ENCODE data around the gene TECR.

The TECR gene

DNA sequence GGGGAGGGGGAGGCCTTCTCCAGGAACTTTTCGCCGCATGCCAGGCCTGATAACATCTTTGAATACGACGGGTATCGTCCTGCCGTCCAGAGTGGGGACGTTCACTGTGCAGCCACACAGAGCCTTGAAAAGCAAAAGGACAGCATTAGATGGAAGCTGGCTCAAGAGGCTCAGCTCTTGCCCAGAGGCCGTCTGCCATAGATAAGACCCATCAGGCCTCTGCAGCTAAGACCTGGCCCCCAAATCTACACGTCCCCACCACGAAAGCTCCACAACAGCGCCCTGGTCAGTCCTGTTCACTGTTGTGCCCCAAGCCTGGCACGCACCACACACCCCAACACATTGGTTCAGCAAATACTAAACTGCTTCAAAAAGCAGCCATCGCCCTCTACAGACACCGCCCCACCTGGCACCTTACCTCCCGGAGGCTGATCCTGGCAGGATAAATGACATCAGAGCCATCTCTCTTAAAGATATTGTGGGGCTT, 13.3 kb upstream of the TECR start:
- Histone ChIP-seq H3K4me1 (ENCODE audit: insufficient read depth, low read length) (peaks cover 36% of the 10 kb centered on the region), H3K9me3 (ENCODE audit: low read length) (no peaks in the 10 kb centered on the region), H3K36me3 (ENCODE audit: insufficient read depth, low read length) (peaks cover 31% of the 10 kb centered on the region), H2AFZ (ENCODE audit: low read depth, low read length) (no peak overlapping the region), H3K27me3 (ENCODE audit: insufficient read depth, low read length) (no peaks in the 10 kb centered on the region), H3K4me3 (ENCODE audit: low read length) (peak overlapping the region; percentile 88)

DNA sequence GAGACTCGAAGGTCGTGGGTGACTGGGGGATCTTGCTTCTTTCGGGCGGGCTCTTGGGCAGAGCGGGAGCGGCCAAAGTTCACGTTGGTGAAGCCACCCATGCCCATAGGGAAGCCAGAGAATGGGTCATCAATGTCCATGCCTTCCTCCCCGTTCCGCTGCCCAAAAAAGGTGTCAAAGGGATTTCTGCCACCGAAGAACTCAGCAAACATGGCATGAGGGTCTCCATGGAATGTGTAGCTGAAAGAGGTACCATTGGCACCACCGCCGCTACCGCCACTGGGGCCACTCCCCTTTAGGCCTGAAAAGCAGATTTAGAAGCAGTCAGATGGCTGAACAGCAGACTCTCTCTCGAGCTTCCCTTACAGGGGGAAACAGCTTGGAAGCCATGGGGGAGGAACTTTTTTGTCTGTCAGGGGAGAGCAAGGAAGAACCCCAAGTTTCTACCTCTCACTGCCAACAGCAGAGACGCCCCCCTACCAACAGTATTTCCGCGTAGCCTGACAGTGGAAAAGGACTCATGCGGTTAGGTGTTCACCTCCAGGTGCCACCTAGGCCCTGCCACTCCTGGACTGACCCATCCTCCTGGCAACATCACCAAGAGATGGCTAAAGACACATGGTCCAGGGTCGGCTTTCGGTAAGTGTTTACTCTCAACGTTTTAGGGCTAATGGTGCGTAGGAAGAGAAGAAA, 12.5 kb upstream of the TECR start:
- Histone ChIP-seq H3K9me3 (ENCODE audit: low read length) (no peaks in the 10 kb centered on the region), H3K4me1 (ENCODE audit: insufficient read depth, low read length) (peaks cover 36% of the 10 kb centered on the region), H3K36me3 (ENCODE audit: insufficient read depth, low read length) (peaks cover 31% of the 10 kb centered on the region), H3K27me3 (ENCODE audit: insufficient read depth, low read length) (no peaks in the 10 kb centered on the region), H2AFZ (ENCODE audit: low read depth, low read length) (no peak overlapping the region), H3K4me3 (ENCODE audit: low read length) (peak overlapping the region; percentile 88)

GRCh38 chr19:14517446-14517839, 12.0 kb upstream of the TECR start:
- Histone ChIP-seq H3K4me3 (ENCODE audit: low read length) (peak overlapping the region; percentile 88), H3K9me3 (ENCODE audit: low read length) (no peaks in the 10 kb centered on the region), H3K36me3 (ENCODE audit: insufficient read depth, low read length) (peaks cover 31% of the 10 kb centered on the region), H2AFZ (ENCODE audit: low read depth, low read length) (no peak overlapping the region), H3K4me1 (ENCODE audit: insufficient read depth, low read length) (peaks cover 36% of the 10 kb centered on the region), H3K27me3 (ENCODE audit: insufficient read depth, low read length) (no peaks in the 10 kb centered on the region)

- Histone ChIP-seq H2AFZ (ENCODE audit: low read depth, low read length) (no peak within 1 kb of the TSS), H3K4me3 (ENCODE audit: low read length) (peak within 1 kb of the TSS; percentile 88), H3K27me3 (ENCODE audit: insufficient read depth, low read length) (no peaks in the 10 kb centered on the region), H3K9me3 (ENCODE audit: low read length) (no peaks in the 10 kb centered on the region), H3K36me3 (ENCODE audit: insufficient read depth, low read length) (peaks cover 31% of the 10 kb centered on the region), H3K4me1 (ENCODE audit: insufficient read depth, low read length) (peaks cover 36% of the 10 kb centered on the region)
These were observed 11.4 kb upstream of the TECR start, which contains the start of gene DNAJB1 for GRCh38 chr19:14517840-14518505. TSS of gene DNAJB1 (minus strand) at chr19:14518397. CDS start at chr19:14518349, 48 bp downstream.

DNA sequence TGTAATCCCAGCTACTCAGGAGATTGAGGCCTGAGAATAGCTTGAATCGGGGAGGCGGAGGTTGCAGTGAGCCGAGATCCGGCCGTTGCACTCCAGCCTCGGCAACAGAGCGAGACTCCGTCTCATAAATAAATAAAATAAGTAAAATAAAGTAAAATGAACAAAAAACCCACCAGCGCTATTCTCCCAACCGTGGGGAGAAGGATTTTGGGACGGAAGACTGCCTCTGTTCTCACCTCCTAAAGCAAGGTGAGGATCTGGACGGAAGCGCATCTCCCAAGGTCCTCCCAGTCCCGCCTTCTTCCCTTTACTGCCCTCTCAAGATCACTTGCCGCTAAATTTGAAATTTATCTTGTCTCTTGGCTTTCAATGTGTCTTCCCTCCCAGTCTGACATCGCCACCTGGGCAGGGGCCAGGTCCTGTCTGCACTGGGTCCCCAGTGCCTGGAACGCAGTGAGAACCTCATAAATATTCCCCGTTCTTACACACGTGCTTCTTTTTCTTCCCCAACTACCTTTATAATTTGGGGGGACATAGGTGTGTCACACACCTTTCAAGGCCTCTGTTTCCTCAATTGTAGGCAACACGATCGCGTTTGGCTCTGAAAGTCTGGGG, 10.0 kb upstream of the TECR start:
- H3K4me1 ChIP-seq (ENCODE audit: insufficient read depth, low read length) = peaks cover 36% of the 10 kb centered on the region
- no peaks in the 10 kb centered on the region for H3K27me3 ChIP-seq (ENCODE audit: insufficient read depth, low read length)
- peaks cover 26% of the 10 kb centered on the region for H3K36me3 ChIP-seq (ENCODE audit: insufficient read depth, low read length)
- H3K4me3 ChIP-seq (ENCODE audit: low read length) = no peak overlapping the region
- H2AFZ ChIP-seq (ENCODE audit: low read depth, low read length) = no peak overlapping the region
- H3K9me3 ChIP-seq (ENCODE audit: low read length) = no peaks in the 10 kb centered on the region

- H3K9me3 ChIP-seq (ENCODE audit: low read length) = no peaks in the 10 kb centered on the region
- no peak overlapping the region for H3K4me3 ChIP-seq (ENCODE audit: low read length)
- H3K36me3 ChIP-seq (ENCODE audit: insufficient read depth, low read length) = peaks cover 21% of the 10 kb centered on the region
- no peaks in the 10 kb centered on the region for H3K27me3 ChIP-seq (ENCODE audit: insufficient read depth, low read length)
- H2AFZ ChIP-seq (ENCODE audit: low read depth, low read length) = no peak overlapping the region
- H3K4me1 ChIP-seq (ENCODE audit: insufficient read depth, low read length) = peaks cover 36% of the 10 kb centered on the region
These were observed 9.5 kb upstream of the TECR start for GRCh38 chr19:14519860-14520407.

- Histone ChIP-seq H3K4me3 (ENCODE audit: low read length) (no peak overlapping the region), H2AFZ (ENCODE audit: low read depth, low read length) (no peak overlapping the region), H3K9me3 (ENCODE audit: low read length) (no peaks in the 10 kb centered on the region), H3K36me3 (ENCODE audit: insufficient read depth, low read length) (peaks cover 14% of the 10 kb centered on the region), H3K27me3 (ENCODE audit: insufficient read depth, low read length) (no peaks in the 10 kb centered on the region), H3K4me1 (ENCODE audit: insufficient read depth, low read length) (peaks cover 30% of the 10 kb centered on the region)
These were observed 8.9 kb upstream of the TECR start for GRCh38 chr19:14520543-14520942.

GRCh38 chr19:14525729-14526128, 3.7 kb upstream of the TECR start:
- Histone ChIP-seq H2AFZ (ENCODE audit: low read depth, low read length) (no peak overlapping the region), H3K27me3 (ENCODE audit: insufficient read depth, low read length) (no peaks in the 10 kb centered on the region), H3K4me1 (ENCODE audit: insufficient read depth, low read length) (peaks cover 7% of the 10 kb centered on the region), H3K4me3 (ENCODE audit: low read length) (no peak overlapping the region), H3K9me3 (ENCODE audit: low read length) (no peaks in the 10 kb centered on the region), H3K36me3 (ENCODE audit: insufficient read depth, low read length) (no peaks in the 10 kb centered on the region)

- Histone ChIP-seq H3K36me3 (ENCODE audit: insufficient read depth, low read length) (no peaks in the 10 kb centered on the region), H3K4me1 (ENCODE audit: insufficient read depth, low read length) (peaks cover 9% of the 10 kb centered on the region)
These were observed 3.0 kb upstream of the TECR start for GRCh38 chr19:14526423-14526822.

GRCh38 chr19:14528419-14529253, 758 bp upstream of the TECR start:
- Histone ChIP-seq H3K27me3 (ENCODE audit: insufficient read depth, low read length) (no peaks in the 10 kb centered on the region), H3K4me1 (ENCODE audit: insufficient read depth, low read length) (peaks cover 9% of the 10 kb centered on the region), H3K4me3 (ENCODE audit: low read length) (peak overlapping the region; percentile 38), H3K9me3 (ENCODE audit: low read length) (no peaks in the 10 kb centered on the region), H2AFZ (ENCODE audit: low read depth, low read length) (peak overlapping the region; percentile 48), H3K36me3 (ENCODE audit: insufficient read depth, low read length) (peaks cover 5% of the 10 kb centered on the region)

More at GRCh38 chr19:14526423-14526822, 3.0 kb upstream of the TECR start:
- H3K4me3 ChIP-seq (ENCODE audit: low read length) = no peak overlapping the region
- H3K9me3 ChIP-seq (ENCODE audit: low read length) = no peaks in the 10 kb centered on the region
- no peaks in the 10 kb centered on the region for H3K27me3 ChIP-seq (ENCODE audit: insufficient read depth, low read length)
- no peak overlapping the region for H2AFZ ChIP-seq (ENCODE audit: low read depth, low read length)

DNA sequence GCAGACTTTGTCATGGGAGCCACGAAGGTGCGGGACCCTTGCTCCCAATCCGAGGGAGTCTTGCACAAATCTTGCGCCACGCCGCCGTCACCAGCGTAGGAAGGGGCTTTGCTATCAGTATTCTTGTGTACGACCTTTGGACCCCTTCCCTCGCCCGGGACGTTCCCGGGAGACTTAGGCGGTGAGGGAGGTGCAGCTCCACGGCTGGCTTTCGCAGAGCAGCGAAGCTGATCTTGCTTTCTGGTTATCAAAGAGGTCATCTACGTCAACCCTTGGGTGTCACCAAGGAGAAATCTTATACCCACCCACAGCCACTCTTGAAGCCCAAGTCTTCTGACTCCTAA, 583 bp downstream of the TECR start:
- no peaks in the 10 kb centered on the region for H3K27me3 ChIP-seq (ENCODE audit: insufficient read depth, low read length)
- peaks cover 8% of the 10 kb centered on the region for H3K36me3 ChIP-seq (ENCODE audit: insufficient read depth, low read length)
- no peaks in the 10 kb centered on the region for H3K9me3 ChIP-seq (ENCODE audit: low read length)
- H2AFZ ChIP-seq (ENCODE audit: low read depth, low read length) = peak overlapping the region; percentile 58
- H3K4me1 ChIP-seq (ENCODE audit: insufficient read depth, low read length) = peaks cover 9% of the 10 kb centered on the region
- H3K4me3 ChIP-seq (ENCODE audit: low read length) = peak overlapping the region; percentile 71

DNA sequence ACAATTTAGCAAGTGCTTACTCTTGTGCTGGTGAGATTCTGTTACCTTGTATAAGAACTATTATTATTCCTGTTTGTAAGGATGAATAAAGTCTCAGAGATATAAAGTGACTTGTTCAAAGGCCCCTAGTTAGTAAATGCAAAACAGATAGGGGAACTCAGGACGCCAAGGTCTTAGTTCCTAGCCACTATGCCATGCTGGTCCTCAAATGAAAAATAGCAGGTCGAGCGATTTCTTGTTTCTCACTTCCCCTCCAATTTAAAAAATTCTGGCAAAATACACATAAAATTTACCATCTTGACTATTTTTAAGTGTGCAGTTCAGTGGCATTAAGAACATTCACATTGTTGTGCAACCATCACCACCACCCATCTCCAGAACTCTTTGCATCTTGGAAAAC, 1.1 kb downstream of the TECR start:
- Histone ChIP-seq H3K27me3 (ENCODE audit: insufficient read depth, low read length) (no peaks in the 10 kb centered on the region), H3K36me3 (ENCODE audit: insufficient read depth, low read length) (peaks cover 8% of the 10 kb centered on the region), H3K4me1 (ENCODE audit: insufficient read depth, low read length) (peaks cover 9% of the 10 kb centered on the region), H3K9me3 (ENCODE audit: low read length) (no peaks in the 10 kb centered on the region), H3K4me3 (ENCODE audit: low read length) (peak overlapping the region; percentile 71), H2AFZ (ENCODE audit: low read depth, low read length) (no peak overlapping the region)
